ENCODE results near the gene DDX42.
"Not testable (repeated sequence)": the region's sequence is repeated elsewhere in the genome, so short reads cannot be mapped to it uniquely, and the experiment has no call there.

Gene DDX42

DNA sequence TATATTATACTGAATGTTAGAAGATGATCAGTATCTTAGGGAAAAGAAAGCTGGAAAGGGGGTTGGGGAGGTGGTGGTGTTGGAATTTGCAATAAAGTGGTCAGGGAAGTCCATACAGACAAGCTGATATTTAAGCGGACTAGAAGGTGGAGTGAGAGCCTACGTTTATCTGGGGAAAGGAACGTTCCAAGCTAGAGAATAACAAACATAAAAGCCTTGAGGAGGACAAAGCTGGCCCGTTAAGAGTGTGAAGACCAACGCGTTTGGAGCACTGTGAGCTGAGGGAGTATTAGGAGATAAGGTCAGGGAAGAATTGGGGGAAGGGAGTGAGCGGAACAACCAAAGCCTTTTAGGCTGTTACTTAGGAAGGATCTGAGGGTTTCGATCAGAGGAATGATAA lies 1.4 kb downstream of the DDX42 start:
- no peak for DNase-seq (ENCODE audit: low spot score)

DNA sequence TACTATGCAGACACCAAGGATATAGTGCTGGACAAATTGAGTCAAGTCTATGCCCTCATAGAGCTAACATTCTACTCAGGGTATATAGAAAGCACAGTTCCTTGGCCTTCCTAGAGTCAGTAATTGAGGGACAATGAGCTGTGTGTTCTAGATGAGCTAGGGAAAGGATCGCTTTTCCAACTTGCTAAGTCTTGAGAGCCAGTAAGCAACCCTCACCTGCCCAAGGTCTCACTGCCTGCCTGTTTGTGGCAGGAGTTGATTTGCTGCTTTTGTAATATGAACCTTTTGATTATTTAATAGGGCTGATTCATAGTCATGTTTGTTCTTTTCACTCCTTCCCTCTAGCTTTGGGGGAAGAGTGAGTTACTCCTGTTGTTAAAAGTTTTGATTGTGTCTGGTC lies 6.5 kb downstream of the DDX42 start:
- DNase-seq (ENCODE audit: low spot score), result no peak

- DNase-seq (ENCODE audit: low spot score), result no peak
Observed at GRCh38 chr17:63780928-63781327, 7.0 kb downstream of the DDX42 start.

DNA sequence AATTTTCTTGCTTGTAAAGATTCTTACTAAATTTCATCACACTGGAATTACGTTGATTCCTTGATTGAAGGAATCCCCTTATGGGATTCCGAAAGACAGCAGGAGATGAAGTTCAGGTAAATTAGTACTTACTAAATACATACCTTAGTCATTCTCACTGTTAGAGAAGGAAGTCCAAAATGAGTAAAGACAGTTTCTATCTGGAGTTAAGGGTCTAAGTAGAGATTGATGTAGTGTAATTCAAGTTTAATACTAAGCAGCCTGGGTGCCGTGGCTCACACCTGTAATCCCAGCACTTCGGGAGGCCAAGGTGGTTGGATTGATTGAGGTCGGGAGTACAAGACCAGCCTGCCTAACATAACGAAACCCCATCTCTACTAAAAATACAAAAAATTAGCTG lies 9.6 kb downstream of the DDX42 start:
- no peak for DNase-seq (ENCODE audit: low spot score)

DNA sequence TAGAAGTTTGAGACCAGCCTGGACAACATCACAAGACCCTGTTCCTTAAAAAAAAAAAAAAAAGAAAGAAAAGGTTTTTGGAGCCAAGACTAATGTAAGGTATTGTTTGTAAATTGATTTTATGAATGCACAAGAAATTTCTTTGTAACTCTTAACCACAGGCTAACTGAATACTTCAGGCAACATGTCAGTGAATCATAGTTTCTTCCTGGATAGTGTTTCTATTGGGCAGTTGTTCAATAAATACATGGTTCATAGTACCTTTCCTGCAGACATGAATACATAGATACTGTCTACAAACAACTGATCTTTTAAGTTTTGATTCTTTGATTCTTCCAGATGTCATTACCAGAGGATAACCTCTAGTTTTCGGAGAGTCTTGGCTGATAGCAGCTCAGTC lies 11.6 kb downstream of the DDX42 start:
- DNase-seq (ENCODE audit: low spot score), result no peak

DNA sequence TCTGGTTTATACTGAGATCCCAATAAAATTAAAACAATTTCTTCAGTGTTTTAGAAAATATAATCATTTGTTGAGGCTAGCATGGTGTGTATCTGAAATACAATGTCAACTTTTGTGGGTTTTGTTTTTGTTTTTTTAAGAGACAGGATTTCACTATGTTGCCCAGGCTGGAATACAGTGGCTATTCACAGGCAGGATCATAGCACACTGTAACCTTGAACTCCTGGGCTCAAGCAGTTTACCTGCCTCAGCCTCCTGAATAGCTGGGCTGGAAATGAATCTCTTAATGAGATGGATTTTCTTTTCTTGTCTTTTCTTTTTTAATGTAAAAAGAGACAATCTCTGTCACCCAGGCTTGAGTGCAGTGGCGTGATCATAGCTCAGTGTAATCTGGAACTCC lies 12.1 kb downstream of the DDX42 start:
- no peak for DNase-seq (ENCODE audit: low spot score)

DNA sequence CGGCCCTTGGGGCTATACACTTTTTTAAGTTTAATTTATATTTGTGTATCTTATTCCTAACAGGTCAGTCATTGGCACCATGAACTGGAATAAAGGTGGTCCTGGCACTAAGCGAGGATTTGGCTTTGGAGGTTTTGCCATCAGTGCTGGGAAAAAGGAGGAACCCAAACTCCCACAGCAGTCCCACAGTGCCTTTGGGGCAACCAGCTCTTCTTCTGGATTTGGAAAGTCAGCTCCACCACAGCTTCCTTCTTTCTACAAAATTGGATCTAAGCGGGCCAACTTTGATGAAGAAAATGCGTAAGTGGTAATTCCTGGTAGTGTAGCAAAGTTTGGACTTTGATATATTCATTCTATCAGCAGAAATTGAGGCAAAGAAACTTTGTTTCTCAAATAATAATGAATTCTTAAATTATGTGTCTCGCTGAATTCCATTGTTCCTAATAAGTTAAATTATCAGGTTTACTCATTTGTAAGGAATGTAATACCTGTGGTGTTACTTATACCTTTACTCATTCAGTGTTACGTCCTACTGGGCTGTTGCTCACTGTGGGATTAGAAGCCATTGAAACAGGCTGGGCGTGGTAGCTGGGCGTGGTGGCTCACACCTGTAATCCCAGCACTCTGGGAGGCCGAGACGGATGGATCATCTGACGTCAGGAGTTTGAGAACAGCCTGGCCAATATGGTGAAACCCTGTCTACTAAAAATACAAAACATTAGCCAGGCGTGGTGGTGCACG lies 13.2 kb downstream of the DDX42 start:
- no peak for DNase-seq (ENCODE audit: low spot score)

- no peak for DNase-seq (ENCODE audit: low spot score)
Observed at GRCh38 chr17:63790057-63790456, 16.1 kb downstream of the DDX42 start.

DNA sequence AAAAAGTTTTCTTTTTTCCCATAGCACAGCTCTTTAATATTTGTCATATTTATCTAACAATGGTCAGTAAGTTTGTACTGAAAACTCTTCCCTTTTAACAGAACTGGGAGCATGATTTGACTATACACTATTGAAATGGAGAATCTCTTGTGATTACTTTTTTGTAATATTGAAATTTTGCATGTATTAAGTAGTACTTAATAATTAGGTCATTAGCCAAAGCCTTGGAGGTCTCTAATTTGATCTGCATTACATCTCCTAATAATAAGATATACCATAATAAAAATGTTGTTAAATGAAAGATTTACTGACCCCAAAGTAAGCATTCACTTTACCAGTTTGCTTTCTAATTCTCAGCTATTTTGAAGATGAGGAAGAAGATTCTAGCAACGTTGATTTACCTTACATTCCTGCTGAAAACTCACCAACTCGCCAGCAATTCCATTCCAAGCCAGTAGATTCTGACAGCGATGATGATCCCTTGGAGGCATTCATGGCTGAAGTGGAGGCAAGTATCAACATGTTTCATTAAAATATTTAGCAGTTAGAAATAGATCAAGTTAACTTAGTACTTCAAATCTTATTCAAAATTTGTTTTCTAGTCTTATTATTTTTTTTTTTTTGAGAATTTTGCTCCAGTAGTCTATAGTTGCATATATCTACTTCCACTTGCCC lies 18.2 kb downstream of the DDX42 start:
- DNase-seq (ENCODE audit: low spot score), result no peak

GRCh38 chr17:63796375-63796774 lies 22.4 kb downstream of the DDX42 start:
- not testable (repeated sequence) for DNase-seq (ENCODE audit: low spot score)

DNA sequence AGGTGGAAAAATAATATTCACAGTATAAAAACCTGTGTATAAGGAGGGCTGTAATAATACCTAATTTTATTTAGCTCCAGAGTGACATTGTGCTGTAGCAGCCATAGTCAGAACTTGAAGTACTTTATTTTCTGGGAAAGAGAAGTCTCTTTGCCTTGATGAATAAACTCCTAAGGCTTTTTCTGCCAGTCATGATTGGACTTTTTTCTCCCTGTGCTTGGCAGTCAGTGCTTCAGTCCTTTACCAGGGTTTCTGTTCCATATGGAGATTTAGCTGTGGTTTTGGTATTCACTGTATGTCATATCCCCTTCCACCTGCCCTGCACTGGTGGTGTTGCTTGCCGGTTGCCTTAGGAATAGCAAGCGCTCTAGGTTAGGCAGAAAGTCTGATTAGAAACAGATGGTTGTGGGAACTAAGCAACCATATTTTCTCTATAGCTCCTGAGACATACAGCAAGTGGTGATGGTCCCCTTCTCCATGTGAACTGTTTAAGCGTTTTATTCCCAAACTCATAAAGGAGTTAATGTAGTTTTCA lies 24.7 kb downstream of the DDX42 start:
- no peak for DNase-seq (ENCODE audit: low spot score)

- no peak for DNase-seq (ENCODE audit: low spot score)
Observed at GRCh38 chr17:63800783-63801182, 26.8 kb downstream of the DDX42 start.

- DNase-seq (ENCODE audit: low spot score), result no peak
Observed at GRCh38 chr17:63804328-63804727, 30.4 kb downstream of the DDX42 start.

DNA sequence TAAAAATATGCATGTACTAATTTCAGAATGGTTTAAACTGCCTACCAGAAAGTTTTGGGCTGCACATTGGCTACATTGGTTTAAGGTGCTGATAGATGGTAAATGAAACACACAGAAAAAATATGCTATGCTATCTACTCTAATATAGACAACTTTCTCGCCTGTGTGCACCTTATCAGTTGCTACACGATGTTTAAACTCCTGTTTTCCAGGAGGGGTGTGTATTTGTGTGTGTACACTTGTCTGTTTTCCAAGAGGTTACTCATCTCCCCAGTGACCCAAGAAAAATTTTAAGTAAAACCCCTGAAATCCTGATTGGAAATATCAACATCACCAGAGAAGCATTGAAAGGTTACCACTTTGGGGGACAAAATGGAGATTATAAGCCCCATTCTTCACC lies 31.6 kb downstream of the DDX42 start:
- DNase-seq (ENCODE audit: low spot score), result no peak

GRCh38 chr17:63809970-63810369 lies 36.0 kb downstream of the DDX42 start:
- DNase-seq (ENCODE audit: low spot score), result no peak

DNA sequence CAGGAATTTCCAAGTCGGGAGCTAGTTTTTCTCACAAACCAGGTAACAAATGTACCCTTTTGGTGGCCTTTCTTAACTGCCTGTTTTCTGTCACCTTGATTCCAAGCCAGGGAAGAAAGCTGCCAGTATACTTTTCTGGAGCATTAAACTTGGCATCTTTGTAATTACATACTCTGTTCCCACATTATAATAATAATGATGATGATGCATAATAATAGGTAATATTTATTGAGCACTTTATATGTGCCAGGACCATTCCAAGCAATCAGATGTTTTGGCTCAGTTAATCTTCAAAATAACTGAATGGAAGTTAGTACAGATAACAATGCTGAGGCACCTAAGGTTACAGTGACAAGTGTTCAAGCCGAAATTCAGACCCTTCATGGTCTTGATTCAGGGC lies 42.2 kb downstream of the DDX42 start:
- no peak for DNase-seq (ENCODE audit: low spot score)

DNA sequence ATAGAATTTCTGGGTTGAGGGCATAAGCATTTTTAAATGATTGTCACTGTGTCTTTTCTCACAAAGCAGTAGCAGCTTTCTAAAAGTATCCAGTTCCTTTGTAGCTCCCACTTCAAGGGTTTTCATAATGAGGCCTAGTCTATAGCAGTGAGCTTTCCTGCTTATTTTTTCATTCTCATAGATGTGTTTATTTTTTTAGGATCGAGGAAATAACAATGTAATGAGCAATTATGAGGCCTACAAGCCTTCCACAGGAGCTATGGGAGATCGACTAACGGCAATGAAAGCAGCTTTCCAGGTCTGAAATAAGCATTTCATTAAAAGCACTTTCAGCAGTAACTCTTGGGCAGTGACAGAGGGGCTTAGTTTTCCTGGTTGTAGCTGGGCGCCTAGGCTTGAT lies 42.7 kb downstream of the DDX42 start:
- DNase-seq (ENCODE audit: low spot score), result no peak

DNA sequence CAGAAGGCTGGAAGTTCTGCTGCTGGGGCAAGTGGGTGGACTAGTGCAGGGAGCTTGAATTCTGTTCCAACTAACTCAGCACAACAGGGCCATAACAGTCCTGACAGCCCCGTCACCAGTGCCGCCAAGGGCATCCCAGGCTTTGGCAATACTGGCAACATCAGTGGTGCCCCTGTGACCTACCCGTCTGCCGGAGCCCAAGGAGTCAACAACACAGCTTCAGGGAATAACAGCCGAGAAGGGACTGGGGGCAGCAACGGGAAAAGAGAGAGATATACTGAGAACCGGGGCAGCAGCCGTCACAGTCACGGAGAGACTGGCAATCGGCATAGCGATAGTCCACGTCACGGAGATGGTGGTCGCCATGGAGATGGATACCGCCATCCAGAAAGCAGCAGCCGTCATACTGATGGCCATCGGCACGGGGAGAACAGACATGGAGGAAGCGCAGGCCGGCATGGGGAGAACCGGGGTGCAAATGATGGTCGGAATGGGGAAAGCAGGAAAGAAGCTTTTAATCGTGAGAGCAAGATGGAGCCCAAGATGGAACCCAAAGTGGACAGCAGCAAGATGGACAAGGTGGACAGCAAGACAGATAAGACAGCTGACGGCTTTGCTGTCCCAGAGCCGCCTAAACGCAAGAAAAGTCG lies 43.9 kb downstream of the DDX42 start:
- no peak for DNase-seq (ENCODE audit: low spot score)

GRCh38 chr17:63819131-63819530 lies 45.2 kb downstream of the DDX42 start:
- DNase-seq (ENCODE audit: low spot score), result no peak

GRCh38 chr17:63819585-63820537 lies 45.9 kb downstream of the DDX42 start:
- DNase-seq (ENCODE audit: low spot score), result no peak

DNA sequence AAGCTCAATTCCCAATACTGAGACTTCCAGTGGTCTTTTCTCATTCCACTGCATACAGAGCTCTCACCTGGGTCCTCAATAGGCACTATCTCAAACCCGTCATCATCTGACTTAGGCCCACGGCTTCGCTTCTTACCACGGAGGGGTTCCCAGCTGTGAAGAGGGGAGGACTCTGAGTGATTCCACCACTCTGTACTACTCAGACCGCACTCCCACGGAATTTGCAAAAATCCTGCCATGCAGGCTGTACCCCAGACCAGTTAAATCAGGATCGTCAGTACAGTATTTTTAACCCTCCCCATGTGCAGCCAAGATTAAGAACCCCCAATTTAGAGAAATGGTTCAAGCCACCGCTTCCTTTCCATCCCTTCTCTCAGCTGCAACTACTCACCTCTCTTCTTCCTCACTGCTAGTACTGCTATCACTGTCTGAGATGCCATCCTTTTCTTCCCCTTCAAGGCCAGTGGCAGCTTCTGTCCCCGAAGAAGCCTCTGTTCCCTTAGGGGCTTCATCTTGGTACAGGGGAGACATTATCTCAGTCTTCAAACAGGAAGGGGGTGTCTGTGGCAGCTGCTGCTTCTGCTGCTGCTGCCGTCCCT lies 47.1 kb downstream of the DDX42 start:
- no peak for DNase-seq (ENCODE audit: low spot score)

DNA sequence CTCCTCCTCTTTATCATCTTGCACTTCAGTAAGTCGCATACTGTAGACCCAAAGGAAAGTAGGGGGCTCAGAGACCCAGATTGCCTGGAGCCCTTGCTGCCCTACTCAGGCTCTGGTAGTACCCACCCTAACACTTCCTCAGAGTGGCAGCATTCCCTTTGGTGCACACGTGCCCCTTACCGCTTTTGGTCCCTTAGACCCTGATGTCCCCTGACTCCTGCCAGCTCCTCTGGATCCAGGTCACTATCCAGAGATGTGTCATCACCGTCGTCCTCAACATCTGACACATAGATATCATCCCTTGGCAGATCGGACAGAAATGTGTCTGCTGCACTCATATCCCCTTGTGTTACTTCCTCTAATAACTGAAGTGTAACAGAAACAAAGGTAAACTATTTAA lies 47.8 kb downstream of the DDX42 start:
- no peak for DNase-seq (ENCODE audit: low spot score)

All from D341Med (cell line).